Endothelial cell of umbilical vein (primary cell): ENCODE data around the gene ULBP1.

ENCODE experiments used
- CTCF ChIP-seq, 2 donors: IDR thresholded peaks; 1 replicate in 1 of 2; 2 replicates in 1 of 2; pipeline ENCODE4 v1.5.1; 2011; ENCODE audit warnings: low read length in 2 of 2, mild to moderate bottlenecking in 2 of 2, moderate library complexity in 2 of 2, control low read depth in 1 of 2, inconsistent platforms in 1 of 2, low read depth in 1 of 2; ENCODE audit not compliant: insufficient read depth in 1 of 2; ENCODE audit errors: extremely low read depth in 1 of 2
- EZH2 ChIP-seq: IDR thresholded peaks from 2 replicates; pipeline ENCODE4 v1.6.1; 2012; ENCODE audit warnings: borderline replicate concordance, low read depth, mild to moderate bottlenecking, moderate library complexity, low read length, inconsistent platforms; ENCODE audit not compliant: severe bottlenecking
- MYC ChIP-seq: IDR thresholded peaks from one replicate; pipeline ENCODE4 v1.6.1; 2011; ENCODE audit warnings: mild to moderate bottlenecking, low read depth, low read length
- POLR2A ChIP-seq: IDR thresholded peaks from 2 replicates; pipeline ENCODE4 v1.6.1; 2012; ENCODE audit warnings: low read depth, mild to moderate bottlenecking, control low read depth, low read length
- POLR2AphosphoS5 ChIP-seq: IDR thresholded peaks from 2 replicates; pipeline ENCODE4 v1.6.1; 2012; ENCODE audit warnings: low read depth, mild to moderate bottlenecking, control low read depth, low read length, moderate library complexity; ENCODE audit not compliant: insufficient read depth
- TF ChIP-seq, protein P1 (sequence below): IDR thresholded peaks from 2 replicates; pipeline ENCODE4 v1.6.1; 2011; ENCODE audit not compliant: insufficient read depth, insufficient read length

DNA sequence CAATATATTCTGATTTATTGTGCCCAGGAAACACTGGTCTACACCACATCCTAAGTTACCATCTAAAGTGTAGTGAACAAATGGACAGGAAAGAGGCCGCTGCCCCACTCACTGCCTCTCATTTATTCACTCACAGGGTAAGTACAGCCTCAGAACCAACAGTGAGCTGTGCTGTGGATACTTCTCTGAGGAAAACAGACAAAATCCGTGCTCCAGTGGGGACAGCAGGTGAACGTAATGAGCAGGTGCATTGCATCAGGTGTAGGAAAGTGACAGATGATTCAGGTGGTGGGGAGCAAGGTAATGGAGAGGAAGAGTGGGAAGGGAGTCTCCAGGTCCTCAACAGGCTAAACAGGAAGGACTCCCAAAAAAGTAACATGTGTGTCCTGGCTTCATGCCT lies 30.3 kb upstream of the ULBP1 start:
- TF ChIP-seq POLR2A (no peak), CTCF (IDR thresholded peaks at IDR 0.05; ENCODE audit: extremely low read depth in 1 of 2, insufficient read depth in 1 of 2, low read depth in 1 of 2, low read length in 2 of 2) (no peak), EZH2 (no peak), POLR2AphosphoS5 (no peak), MYC (no peak)
- TF ChIP-seq, protein P1, sequence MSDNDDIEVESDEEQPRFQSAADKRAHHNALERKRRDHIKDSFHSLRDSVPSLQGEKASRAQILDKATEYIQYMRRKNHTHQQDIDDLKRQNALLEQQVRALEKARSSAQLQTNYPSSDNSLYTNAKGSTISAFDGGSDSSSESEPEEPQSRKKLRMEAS, result no peak
